AG04449 (cell line): Measurements from ENCODE around the gene PER3.

Source experiments
- CTCF ChIA-PET: fragments of 350-600 bp; formaldehyde crosslinking; extraction: SDS; loops from one replicate; lab custom pipeline; 2021; ENCODE audit warnings: antibody characterized with exemption; lab: Yijun Ruan, JAX
- POLR2A ChIA-PET: fragments of 400-600, 350-600 bp; formaldehyde crosslinking; extraction: SDS; loops from one replicate; lab custom pipeline; 2020; ENCODE audit warnings: antibody characterized with exemption, inconsistent platforms; lab: Yijun Ruan, JAX
- DNase-seq: peaks from one replicate; pipeline ENCODE4 v3.0.0-alpha.2; 2010; ENCODE audit warnings: low read depth, low spot score
- H3K4me3 ChIP-seq: 2 replicates; pipeline ENCODE4 v1.5.1; 2011; ENCODE audit warnings: low read depth, mild to moderate bottlenecking, control low read depth, low read length
- CTCF ChIP-seq: IDR thresholded peaks from one replicate; pipeline ENCODE4 v1.5.1; 2011; ENCODE audit warnings: mild to moderate bottlenecking, moderate library complexity, low read length, control low read depth, inconsistent platforms; ENCODE audit not compliant: insufficient read depth; ENCODE audit errors: missing control alignments

PER3 gene

DNA sequence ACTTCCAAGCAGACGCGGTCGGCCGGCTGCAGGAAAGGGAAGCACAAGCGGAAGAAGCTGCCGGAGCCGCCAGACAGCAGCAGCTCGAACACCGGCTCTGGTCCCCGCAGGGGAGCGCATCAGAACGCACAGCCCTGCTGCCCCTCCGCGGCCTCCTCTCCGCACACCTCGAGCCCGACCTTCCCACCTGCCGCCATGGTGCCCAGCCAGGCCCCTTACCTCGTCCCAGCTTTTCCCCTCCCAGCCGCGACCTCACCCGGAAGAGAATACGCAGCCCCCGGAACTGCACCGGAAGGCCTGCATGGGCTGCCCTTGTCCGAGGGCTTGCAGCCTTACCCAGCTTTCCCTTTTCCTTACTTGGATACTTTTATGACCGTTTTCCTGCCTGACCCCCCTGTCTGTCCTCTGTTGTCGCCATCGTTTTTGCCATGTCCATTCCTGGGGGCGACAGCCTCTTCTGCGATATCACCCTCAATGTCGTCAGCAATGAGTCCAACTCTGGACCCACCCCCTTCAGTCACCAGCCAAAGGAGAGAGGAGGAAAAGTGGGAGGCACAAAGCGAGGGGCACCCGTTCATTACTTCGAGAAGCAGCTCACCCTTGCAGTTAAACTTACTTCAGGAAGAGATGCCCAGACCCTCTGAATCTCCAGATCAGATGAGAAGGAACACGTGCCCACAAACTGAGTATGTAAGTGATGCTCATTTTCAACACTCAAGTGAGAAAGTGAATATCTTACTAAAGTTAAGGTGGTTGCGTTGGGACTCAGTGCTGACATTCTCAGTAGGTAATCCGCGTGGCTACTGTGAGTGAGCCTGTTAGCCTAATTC is 43.2 kb downstream of the PER3 start:
- no peak for DNase-seq
- TF ChIP-seq CTCF = no peak
- ChIA-PET CTCF (no interaction called here), POLR2A (no interaction called here)
- peak overlapping the region; percentile 45 for H3K4me3 ChIP-seq

DNA sequence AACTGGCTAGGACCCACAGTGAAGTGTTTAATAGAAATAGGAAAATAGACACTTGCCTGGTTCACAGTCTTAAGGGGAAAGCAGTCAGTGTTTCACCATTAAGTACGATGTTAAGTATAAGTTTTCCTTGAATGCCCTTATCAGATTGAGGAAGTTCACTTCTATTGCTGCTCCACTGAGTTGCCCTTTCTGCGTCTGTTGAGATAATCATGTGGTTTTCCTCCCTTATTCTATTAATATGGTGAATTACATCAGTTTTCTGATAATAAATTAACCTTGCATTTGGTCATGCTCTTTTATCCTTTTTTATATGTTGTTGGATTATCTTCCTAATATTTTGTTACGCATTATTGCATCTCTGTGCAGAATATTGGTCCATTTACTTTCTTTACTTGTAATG is 47.4 kb downstream of the PER3 start:
- CTCF ChIA-PET = interaction anchor here (0.9 to 2.1 kb wide), 4 partner anchors 10 to 162 kb away, joined by 3 to 5 read pairs (median 3); no protein-coding TSS in a partner anchor
- H3K4me3 ChIP-seq = no peak overlapping the region
- no peak for TF ChIP-seq CTCF
- POLR2A ChIA-PET = no interaction called here
- no peak for DNase-seq

GRCh38 chr1:7833035-7833434 is 48.9 kb downstream of the PER3 start:
- ChIA-PET CTCF (interaction anchor here (1.1 to 2.1 kb wide), 3 partner anchors 27 to 164 kb away, joined by 3 to 5 read pairs (median 3); no protein-coding TSS in a partner anchor), POLR2A (interaction anchor here (0.6 kb wide), 1 partner anchor 11 kb away, joined by 3 read pairs; no protein-coding TSS in a partner anchor)
- no peak overlapping the region for H3K4me3 ChIP-seq
- DNase-seq = no peak
- no peak for TF ChIP-seq CTCF

DNA sequence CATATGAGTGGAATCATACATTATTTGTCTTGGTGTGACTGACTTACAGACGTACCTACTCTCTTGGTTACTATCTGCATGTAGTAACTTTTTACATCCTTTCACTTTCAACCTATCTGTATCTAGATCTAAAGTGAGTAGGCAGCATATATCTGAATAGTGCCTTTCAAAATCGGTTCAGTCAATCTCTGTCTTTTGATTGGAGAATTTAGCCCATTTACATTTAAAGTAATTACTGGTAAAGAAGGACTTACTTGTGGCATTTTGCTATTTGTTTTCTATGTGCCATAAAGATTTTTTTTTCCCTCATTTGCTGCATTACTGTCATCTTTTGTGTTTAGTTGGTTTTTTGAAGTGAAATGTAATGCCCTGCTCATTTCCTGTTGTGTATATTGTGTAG is 54.6 kb downstream of the PER3 start:
- no peak overlapping the region for H3K4me3 ChIP-seq
- POLR2A ChIA-PET = no interaction called here
- no peak for DNase-seq
- no peak for TF ChIP-seq CTCF
- CTCF ChIA-PET = no interaction called here

DNA sequence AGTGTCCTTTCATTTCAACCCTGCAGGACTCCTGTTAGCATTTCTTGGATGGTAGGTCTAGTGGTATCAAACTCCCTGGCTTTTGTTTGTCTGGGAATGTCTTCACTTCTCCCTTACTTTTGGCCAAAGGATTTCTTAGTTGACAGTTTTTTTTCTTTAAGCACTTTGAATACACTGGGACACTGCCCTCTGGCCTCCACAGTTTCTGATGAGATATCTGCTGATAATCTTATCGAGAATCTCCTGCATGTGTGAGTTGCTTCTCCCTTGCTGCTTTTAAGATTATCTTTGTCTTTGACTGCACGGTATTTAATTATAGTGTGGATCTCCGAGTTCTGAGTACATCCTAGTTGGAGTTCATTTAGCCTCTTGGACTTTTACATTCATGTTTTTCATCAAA is 55.4 kb downstream of the PER3 start:
- TF ChIP-seq CTCF = no peak
- POLR2A ChIA-PET = no interaction called here
- CTCF ChIA-PET = no interaction called here
- no peak overlapping the region for H3K4me3 ChIP-seq
- no peak for DNase-seq

GRCh38 chr1:7842517-7842916 is 58.4 kb downstream of the PER3 start:
- TF ChIP-seq CTCF = no peak
- CTCF ChIA-PET = interaction anchor here (1.5 kb wide), 1 partner anchor 34 kb away, joined by 3 read pairs; no protein-coding TSS in a partner anchor
- no peak overlapping the region for H3K4me3 ChIP-seq
- DNase-seq = no peak
- POLR2A ChIA-PET = no interaction called here
